GM10248 (cell line): Measurements from ENCODE around the gene PCDH20.

Experiments
- CTCF ChIA-PET: fragments of 300-600 bp; sonication (Branson Sonifier 250); formaldehyde crosslinking; extraction: SDS; loops from one replicate; lab custom pipeline; 2021; ENCODE audit warnings: antibody characterized with exemption; lab: Yijun Ruan, JAX
- POLR2A ChIA-PET: fragments of 350-650 bp; sonication (Branson Sonifier 250); formaldehyde crosslinking; extraction: SDS; loops from one replicate; lab custom pipeline; 2020; ENCODE audit warnings: antibody characterized with exemption; lab: Yijun Ruan, JAX
- DNase-seq: peaks from one replicate; pipeline ENCODE4 v3.0.0; 2012; ENCODE audit errors: extremely low spot score
- CTCF ChIP-seq: IDR thresholded peaks from 2 replicates; pipeline ENCODE4 v1.5.1; 2012; ENCODE audit warnings: mild to moderate bottlenecking, low read depth; ENCODE audit errors: extremely low read depth, missing control alignments, control extremely low read depth

PCDH20 gene

GRCh38 chr13:61362522-61362921 lies 53.1 kb downstream of the PCDH20 start:
- no peak for TF ChIP-seq CTCF
- ChIA-PET CTCF (no interaction called here), POLR2A (no interaction called here)
- DNase-seq: no peak
